Hepatocyte (in vitro differentiated cells): ENCODE data around the gene COTL1. TPM values are rescaled to one million over a fixed set of nuclear protein-coding genes. Genes with fewer than 3 reads are reported as not detected.

Source experiments
- DNase-seq: peaks from one replicate; pipeline ENCODE4 v3.0.0-alpha.2; 2016; ENCODE audit warnings: low spot score
- H2AFZ ChIP-seq: fragments of 200-600 bp; sonication (generic); 2 replicates; pipeline ENCODE4 v1.6.0; 2016; ENCODE audit warnings: antibody characterized with exemption, mild to moderate bottlenecking
- H3K27ac ChIP-seq: fragments of 200-600 bp; sonication (generic); 2 replicates; pipeline ENCODE4 v1.5.1; 2016; ENCODE audit warnings: mild to moderate bottlenecking
- H3K27me3 ChIP-seq: fragments of 200-600 bp; sonication (generic); 2 replicates; pipeline ENCODE4 v1.6.1; 2016
- H3K36me3 ChIP-seq: fragments of 200-600 bp; sonication (generic); replicated peaks from 2 replicates; pipeline ENCODE4 v1.5.1; 2016; ENCODE audit warnings: low read depth; ENCODE audit not compliant: insufficient read depth
- H3K4me1 ChIP-seq: fragments of 200-600 bp; sonication (generic); 2 replicates; pipeline ENCODE4 v1.5.1; 2016; ENCODE audit warnings: mild to moderate bottlenecking, moderate library complexity; ENCODE audit not compliant: insufficient read depth
- H3K4me2 ChIP-seq: fragments of 200-600 bp; sonication (generic); 2 replicates; pipeline ENCODE4 v1.6.0; 2016
- H3K4me3 ChIP-seq: fragments of 200-600 bp; sonication (generic); 2 replicates; pipeline ENCODE4 v1.5.1; 2016; ENCODE audit warnings: mild to moderate bottlenecking
- H3K79me2 ChIP-seq: fragments of 200-600 bp; sonication (generic); 2 replicates; pipeline ENCODE4 v1.6.0; 2017; ENCODE audit warnings: mild to moderate bottlenecking
- H3K9me2 ChIP-seq: fragments of 200-600 bp; sonication (generic); replicated peaks from 2 replicates; pipeline ENCODE4 v1.6.0; 2017; ENCODE audit warnings: mild to moderate bottlenecking; ENCODE audit not compliant: insufficient read depth
- H3K9me3 ChIP-seq: fragments of 200-600 bp; sonication (generic); 2 replicates; pipeline ENCODE4 v1.5.1; 2016; ENCODE audit warnings: low read depth, mild to moderate bottlenecking
- H4K20me1 ChIP-seq: fragments of 200-600 bp; sonication (generic); 2 replicates; pipeline ENCODE4 v1.6.0; 2016; ENCODE audit warnings: mild to moderate bottlenecking; ENCODE audit not compliant: insufficient read depth, poor library complexity, severe bottlenecking
- EZH2 ChIP-seq: fragments of 200-600 bp; sonication (generic); IDR thresholded peaks from 2 replicates; pipeline ENCODE4 v1.6.1; 2016; ENCODE audit warnings: antibody characterized with exemption, mild to moderate bottlenecking, borderline replicate concordance
- EZH2phosphoT487 ChIP-seq: fragments of 200-600 bp; sonication (generic); IDR thresholded peaks from one replicate; pipeline ENCODE4 v1.6.1; 2018; ENCODE audit warnings: antibody characterized with exemption, mild to moderate bottlenecking, low read depth, moderate library complexity; ENCODE audit not compliant: unreplicated experiment, severe bottlenecking
- WGBS: methylation state at CpG from one replicate; pipeline ENCODE4 v1.1.6; 2016; ENCODE audit warnings: low lambda C conversion rate; ENCODE audit errors: missing lambda C conversion rate; 5-methylcytosine and 5-hydroxymethylcytosine counted together
- polyA plus RNA-seq: library from polyadenylated mRNA; unstranded; fragments of >200 nt; fragmentation: Nextera tagmentation; extraction: Ambion mirVana; gene quantifications from 2 replicates; pipeline ENCODE4 v1.2.1, GENCODE V29; 2016
- total RNA-seq: library from RNA; depleted of rRNA; stranded (reverse); fragments of >200 nt; gene quantifications from 2 replicates; pipeline ENCODE4 v1.2.3, GENCODE V29; 2014
- TF ChIP-seq, protein P1 (sequence below): fragments of 200-600 bp; sonication (generic); IDR thresholded peaks from 2 replicates; pipeline ENCODE4 v1.5.1; 2016; ENCODE audit warnings: antibody characterized with exemption, mild to moderate bottlenecking; ENCODE audit not compliant: poor library complexity

The COTL1 gene
- total and polyA plus RNA-seq, 2 experiments from 2014 or later = 30.1 to 104 TPM

DNA sequence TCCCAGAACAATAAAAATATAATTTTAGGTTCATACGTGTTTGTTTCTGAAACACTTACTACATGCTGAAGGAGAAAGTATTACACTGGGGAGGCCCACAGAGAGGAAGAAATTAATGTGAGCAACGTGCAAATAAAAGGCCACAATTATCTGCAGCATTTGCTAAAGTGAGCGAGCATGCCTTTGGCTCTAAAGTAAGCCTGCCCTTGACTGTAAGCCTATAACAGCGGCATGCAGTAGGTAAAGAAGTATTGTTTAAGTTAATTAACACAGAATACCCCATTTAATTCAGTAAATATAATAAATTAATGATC is 13.2 kb upstream of the COTL1 start:
- no peaks in the 10 kb centered on the region for H3K4me1 ChIP-seq
- H3K9me2 ChIP-seq = no peaks in the 10 kb centered on the region
- H2AFZ ChIP-seq = no peak overlapping the region
- no peak overlapping the region for H3K4me2 ChIP-seq
- no peak overlapping the region for H3K4me3 ChIP-seq
- H3K27ac ChIP-seq = no peak overlapping the region
- 89% methylated on average over 4 of the region's 4 CpGs for WGBS
- TF ChIP-seq EZH2phosphoT487 (no peak), EZH2 (no peak)
- TF ChIP-seq, protein P1, sequence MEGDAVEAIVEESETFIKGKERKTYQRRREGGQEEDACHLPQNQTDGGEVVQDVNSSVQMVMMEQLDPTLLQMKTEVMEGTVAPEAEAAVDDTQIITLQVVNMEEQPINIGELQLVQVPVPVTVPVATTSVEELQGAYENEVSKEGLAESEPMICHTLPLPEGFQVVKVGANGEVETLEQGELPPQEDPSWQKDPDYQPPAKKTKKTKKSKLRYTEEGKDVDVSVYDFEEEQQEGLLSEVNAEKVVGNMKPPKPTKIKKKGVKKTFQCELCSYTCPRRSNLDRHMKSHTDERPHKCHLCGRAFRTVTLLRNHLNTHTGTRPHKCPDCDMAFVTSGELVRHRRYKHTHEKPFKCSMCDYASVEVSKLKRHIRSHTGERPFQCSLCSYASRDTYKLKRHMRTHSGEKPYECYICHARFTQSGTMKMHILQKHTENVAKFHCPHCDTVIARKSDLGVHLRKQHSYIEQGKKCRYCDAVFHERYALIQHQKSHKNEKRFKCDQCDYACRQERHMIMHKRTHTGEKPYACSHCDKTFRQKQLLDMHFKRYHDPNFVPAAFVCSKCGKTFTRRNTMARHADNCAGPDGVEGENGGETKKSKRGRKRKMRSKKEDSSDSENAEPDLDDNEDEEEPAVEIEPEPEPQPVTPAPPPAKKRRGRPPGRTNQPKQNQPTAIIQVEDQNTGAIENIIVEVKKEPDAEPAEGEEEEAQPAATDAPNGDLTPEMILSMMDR = no peak
- H4K20me1 ChIP-seq = no peaks in the 10 kb centered on the region
- no peaks in the 10 kb centered on the region for H3K9me3 ChIP-seq
- no peaks in the 10 kb centered on the region for H3K36me3 ChIP-seq
- H3K79me2 ChIP-seq = no peaks in the 10 kb centered on the region
- no peaks in the 10 kb centered on the region for H3K27me3 ChIP-seq
- DNase-seq = no peak

GRCh38 chr16:84630446-84631152 is 12.7 kb upstream of the COTL1 start:
- no peaks in the 10 kb centered on the region for H3K4me1 ChIP-seq
- H3K27me3 ChIP-seq = no peaks in the 10 kb centered on the region
- no peak for DNase-seq
- H4K20me1 ChIP-seq = no peaks in the 10 kb centered on the region
- no peaks in the 10 kb centered on the region for H3K9me3 ChIP-seq
- TF ChIP-seq EZH2phosphoT487 (no peak), EZH2 (no peak)
- TF ChIP-seq, protein P1 = no peak
- no peak overlapping the region for H3K27ac ChIP-seq
- H3K36me3 ChIP-seq = no peaks in the 10 kb centered on the region
- no peaks in the 10 kb centered on the region for H3K79me2 ChIP-seq
- no peak overlapping the region for H3K4me3 ChIP-seq
- WGBS = 95% methylated on average over 16 of the region's 16 CpGs
- H3K9me2 ChIP-seq = no peaks in the 10 kb centered on the region
- H3K4me2 ChIP-seq = no peak overlapping the region
- H2AFZ ChIP-seq = no peak overlapping the region

DNA sequence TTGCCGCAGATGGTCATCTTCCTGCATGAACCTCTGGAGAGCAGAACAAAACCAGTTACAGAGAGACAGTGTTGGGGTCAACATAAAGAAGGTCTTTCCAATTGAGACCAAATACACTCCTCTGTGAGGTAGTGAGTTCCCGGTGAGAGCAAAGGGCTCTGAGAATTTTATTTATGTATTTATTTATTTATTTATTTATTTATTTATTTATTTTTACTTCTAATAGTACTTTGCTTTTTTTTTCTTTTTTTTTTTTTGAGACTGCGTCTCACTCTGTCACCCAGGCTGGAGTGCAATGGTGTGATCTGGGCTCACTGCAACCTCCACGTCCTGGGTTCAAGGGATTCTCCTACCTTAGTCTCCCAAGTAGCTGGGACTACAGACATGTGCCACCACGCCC is 12.1 kb upstream of the COTL1 start:
- no peaks in the 10 kb centered on the region for H3K79me2 ChIP-seq
- 95% methylated on average over 5 of the region's 5 CpGs for WGBS

More for the DNA sequence above, 12.1 kb upstream of the COTL1 start:
- no peak overlapping the region for H3K27ac ChIP-seq
- no peaks in the 10 kb centered on the region for H3K36me3 ChIP-seq
- no peak for TF ChIP-seq EZH2
- TF ChIP-seq, protein P1 = no peak
- no peak for TF ChIP-seq EZH2phosphoT487
- H3K9me2 ChIP-seq = no peaks in the 10 kb centered on the region
- DNase-seq = no peak
- H3K4me2 ChIP-seq = no peak overlapping the region
- H4K20me1 ChIP-seq = no peaks in the 10 kb centered on the region
- no peaks in the 10 kb centered on the region for H3K4me1 ChIP-seq
- H3K9me3 ChIP-seq = no peaks in the 10 kb centered on the region
- no peaks in the 10 kb centered on the region for H3K27me3 ChIP-seq
- no peak overlapping the region for H3K4me3 ChIP-seq
- no peak overlapping the region for H2AFZ ChIP-seq
